Smooth muscle cell (in vitro differentiated cells): ENCODE data around the gene CCDC158. TPM values are rescaled to one million over a fixed set of nuclear protein-coding genes. Genes with fewer than 3 reads are reported as not detected.

Experiments
- DNase-seq: peaks from one replicate; lab custom pipeline; 2025; ENCODE audit not compliant: unreplicated experiment; lab: John Stamatoyannopoulos, UW
- H2AFZ ChIP-seq: fragments of 200-600 bp; sonication (generic); 2 replicates; pipeline ENCODE4 v1.6.0; 2016; ENCODE audit warnings: antibody characterized with exemption, low read depth, mild to moderate bottlenecking
- H3F3A ChIP-seq: fragments of 200-600 bp; sonication (generic); 2 replicates; pipeline ENCODE4 v1.6.0; 2017; ENCODE audit warnings: antibody characterized with exemption, low read depth
- H3K27ac ChIP-seq: fragments of 200-600 bp; sonication (generic); 2 replicates; pipeline ENCODE4 v1.5.1; 2016; ENCODE audit warnings: low read depth, mild to moderate bottlenecking
- H3K27me3 ChIP-seq: fragments of 200-600 bp; sonication (generic); 2 replicates; pipeline ENCODE4 v1.6.1; 2016; ENCODE audit warnings: low read depth, mild to moderate bottlenecking
- H3K36me3 ChIP-seq: fragments of 200-600 bp; sonication (generic); 2 replicates; pipeline ENCODE4 v1.5.1; 2016; ENCODE audit warnings: low read depth
- H3K4me1 ChIP-seq: fragments of 200-600 bp; sonication (generic); 2 replicates; pipeline ENCODE4 v1.5.1; 2016; ENCODE audit warnings: low read depth
- H3K4me2 ChIP-seq: fragments of 200-600 bp; sonication (generic); 2 replicates; pipeline ENCODE4 v1.6.0; 2016; ENCODE audit warnings: mild to moderate bottlenecking
- H3K4me3 ChIP-seq: fragments of 200-600 bp; sonication (generic); 2 replicates; pipeline ENCODE4 v1.5.1; 2016; ENCODE audit warnings: mild to moderate bottlenecking
- H3K79me2 ChIP-seq: fragments of 200-600 bp; sonication (generic); 2 replicates; pipeline ENCODE4 v1.6.0; 2016; ENCODE audit warnings: low read depth, mild to moderate bottlenecking
- H3K9ac ChIP-seq: fragments of 200-600 bp; sonication (generic); 2 replicates; pipeline ENCODE4 v1.6.0; 2016; ENCODE audit warnings: low read depth
- H3K9me3 ChIP-seq: fragments of 200-600 bp; sonication (generic); replicated peaks from 2 replicates; pipeline ENCODE4 v1.5.1; 2016; ENCODE audit warnings: low read depth
- H4K20me1 ChIP-seq: fragments of 200-600 bp; sonication (generic); 2 replicates; pipeline ENCODE4 v1.6.0; 2016; ENCODE audit warnings: low read depth
- CTCF ChIP-seq: fragments of 200-600 bp; sonication (generic); IDR thresholded peaks from 2 replicates; pipeline ENCODE4 v1.5.1; 2017; ENCODE audit warnings: borderline replicate concordance, mild to moderate bottlenecking, antibody characterized with exemption; ENCODE audit not compliant: insufficient read depth, poor library complexity, severe bottlenecking
- WGBS: methylation state at CpG from one replicate; pipeline ENCODE4 v1.1.7; 2016; ENCODE audit warnings: low lambda C conversion rate; 5-methylcytosine and 5-hydroxymethylcytosine counted together
- polyA plus RNA-seq: library from polyadenylated mRNA; unstranded; fragments of >200 nt; fragmentation: Nextera tagmentation; extraction: Ambion mirVana; gene quantifications from 2 replicates; pipeline ENCODE4 v1.2.1, GENCODE V29; 2016
- total RNA-seq: library from RNA; depleted of rRNA; stranded (reverse); fragments of >200 nt; gene quantifications from 2 replicates; pipeline ENCODE4 v1.2.3, GENCODE V29; 2014

The CCDC158 gene
- total and polyA plus RNA-seq, 2 experiments from 2014 or later, result not detected

- Histone ChIP-seq H3K27me3 (no peaks in the 10 kb centered on the region), H3K4me3 (no peak overlapping the region), H3K79me2 (no peaks in the 10 kb centered on the region), H3K4me2 (no peak overlapping the region), H3K27ac (no peak overlapping the region), H3K36me3 (no peaks in the 10 kb centered on the region), H3K9ac (no peak overlapping the region), H3K4me1 (peaks cover 4% of the 10 kb centered on the region), H2AFZ (peak overlapping the region; percentile 63), H3K9me3 (no peaks in the 10 kb centered on the region), H3F3A (no peaks in the 10 kb centered on the region), H4K20me1 (no peaks in the 10 kb centered on the region)
- peak; percentile 80 for TF ChIP-seq CTCF
- WGBS, result 23% methylated on average over 5 of the region's 5 CpGs
- DNase-seq, result no peak
These were observed 43.0 kb downstream of the CCDC158 start for GRCh38 chr4:76377911-76378310.

GRCh38 chr4:76377481-76377901 lies 43.5 kb downstream of the CCDC158 start:
- WGBS, result 52% methylated on average over 4 of the region's 4 CpGs
- H4K20me1 ChIP-seq, result no peaks in the 10 kb centered on the region
- no peaks in the 10 kb centered on the region for H3K36me3 ChIP-seq
- TF ChIP-seq CTCF, result no peak
- H3K4me3 ChIP-seq, result no peak overlapping the region
- peaks cover 4% of the 10 kb centered on the region for H3K4me1 ChIP-seq
- no peak overlapping the region for H3K4me2 ChIP-seq
- no peaks in the 10 kb centered on the region for H3K27me3 ChIP-seq
- H2AFZ ChIP-seq, result peak overlapping the region; percentile 63
- H3K27ac ChIP-seq, result no peak overlapping the region
- no peaks in the 10 kb centered on the region for H3F3A ChIP-seq
- H3K9me3 ChIP-seq, result no peaks in the 10 kb centered on the region
- H3K9ac ChIP-seq, result no peak overlapping the region
- no peak for DNase-seq
- no peaks in the 10 kb centered on the region for H3K79me2 ChIP-seq

- H3K4me3 ChIP-seq, result no peak overlapping the region
- H3K9ac ChIP-seq, result no peak overlapping the region
- H3K4me2 ChIP-seq, result no peak overlapping the region
- H3K36me3 ChIP-seq, result no peaks in the 10 kb centered on the region
- no peak overlapping the region for H3K27ac ChIP-seq
- no peaks in the 10 kb centered on the region for H3F3A ChIP-seq
- no peak for DNase-seq
- no peak overlapping the region for H2AFZ ChIP-seq
- WGBS, result 100% methylated on average over 1 of the region's 1 CpG
- no peaks in the 10 kb centered on the region for H3K9me3 ChIP-seq
- H4K20me1 ChIP-seq, result no peaks in the 10 kb centered on the region
- H3K4me1 ChIP-seq, result peaks cover 4% of the 10 kb centered on the region
- no peaks in the 10 kb centered on the region for H3K27me3 ChIP-seq
- no peaks in the 10 kb centered on the region for H3K79me2 ChIP-seq
- no peak for TF ChIP-seq CTCF
These were observed 44.4 kb downstream of the CCDC158 start for GRCh38 chr4:76376534-76376933.

- no peaks in the 10 kb centered on the region for H4K20me1 ChIP-seq
- no peaks in the 10 kb centered on the region for H3K36me3 ChIP-seq
- H3F3A ChIP-seq, result no peaks in the 10 kb centered on the region
- DNase-seq, result no peak
- H3K9ac ChIP-seq, result no peak overlapping the region
- no peak for TF ChIP-seq CTCF
- no peaks in the 10 kb centered on the region for H3K27me3 ChIP-seq
- H2AFZ ChIP-seq, result no peak overlapping the region
- H3K79me2 ChIP-seq, result no peaks in the 10 kb centered on the region
- H3K4me3 ChIP-seq, result no peak overlapping the region
- 93% methylated on average over 1 of the region's 1 CpG for WGBS
- H3K27ac ChIP-seq, result no peak overlapping the region
- no peak overlapping the region for H3K4me2 ChIP-seq
- peaks cover 4% of the 10 kb centered on the region for H3K4me1 ChIP-seq
- H3K9me3 ChIP-seq, result no peaks in the 10 kb centered on the region
These were observed 45.2 kb downstream of the CCDC158 start for GRCh38 chr4:76375703-76376102.
